GM12878 (cell line): ENCODE results near the gene CDC42SE2.
"Not testable (repeated sequence)": the region's sequence is repeated elsewhere in the genome, so short reads cannot be mapped to it uniquely, and the experiment has no call there.

ENCODE experiments used
- ASH2L ChIP-seq: fragments of 300-600, 200-600 bp; sonication (generic); IDR thresholded peaks from 2 replicates; pipeline ENCODE4 v1.6.1; 2017; ENCODE audit warnings: low read depth, mild to moderate bottlenecking, borderline replicate concordance
- CHD2 ChIP-seq: IDR thresholded peaks from 2 replicates; pipeline ENCODE4 v1.6.1; 2011; ENCODE audit warnings: low read depth, low read length, improper control_type of control experiment, borderline replicate concordance
- CREM ChIP-seq: IDR thresholded peaks from 2 replicates; pipeline ENCODE4 v1.6.1; 2014; ENCODE audit warnings: antibody characterized with exemption, low read depth
- CTCF ChIP-seq, 3 experiments: IDR thresholded peaks in 2 of 3; conservative IDR thresholded peaks in 1 of 3; 2 replicates each; pipeline ENCODE4 v1.5.1; 2011; ENCODE audit warnings: low read depth in 3 of 3, low read length in 3 of 3, mild to moderate bottlenecking in 3 of 3, control low read depth in 2 of 3, moderate library complexity in 2 of 3, inconsistent platforms in 1 of 3, mixed read lengths in 1 of 3; ENCODE audit not compliant: control insufficient read depth in 2 of 3, insufficient read depth in 1 of 3; ENCODE audit errors: extremely low read depth in 1 of 3
- FOXK2 ChIP-seq: fragments of 450-650 bp; IDR thresholded peaks from 2 replicates; pipeline ENCODE4 v1.6.1; 2017; ENCODE audit warnings: mild to moderate bottlenecking, moderate library complexity
- HDAC6 ChIP-seq: fragments of 200-600 bp; sonication (generic); IDR thresholded peaks from one replicate; pipeline ENCODE4 v1.8.0; 2017; ENCODE audit warnings: antibody characterized with exemption; ENCODE audit not compliant: unreplicated experiment
- POLR2A ChIP-seq: IDR thresholded peaks from 2 replicates; pipeline ENCODE4 v1.6.1; 2011; ENCODE audit warnings: low read depth, mild to moderate bottlenecking, low read length
- RCOR1 ChIP-seq: conservative IDR thresholded peaks from 2 replicates; pipeline ENCODE4 v1.6.1; 2012; ENCODE audit warnings: low read depth, low read length, improper control_type of control experiment
- REST ChIP-seq: IDR thresholded peaks from 2 replicates; pipeline ENCODE4 v1.6.1; 2012; ENCODE audit warnings: mild to moderate bottlenecking, low read depth, low read length
- SRF ChIP-seq, 2 experiments: IDR thresholded peaks; 2 replicates each; pipeline ENCODE4 v1.6.1; 2011; ENCODE audit warnings: low read depth in 2 of 2, low read length in 2 of 2, mild to moderate bottlenecking in 1 of 2, moderate library complexity in 1 of 2
- ZZZ3 ChIP-seq: IDR thresholded peaks from 2 replicates; pipeline ENCODE4 v1.6.1; 2011; ENCODE audit warnings: low read depth; ENCODE audit not compliant: control insufficient read depth, insufficient read length

DNA sequence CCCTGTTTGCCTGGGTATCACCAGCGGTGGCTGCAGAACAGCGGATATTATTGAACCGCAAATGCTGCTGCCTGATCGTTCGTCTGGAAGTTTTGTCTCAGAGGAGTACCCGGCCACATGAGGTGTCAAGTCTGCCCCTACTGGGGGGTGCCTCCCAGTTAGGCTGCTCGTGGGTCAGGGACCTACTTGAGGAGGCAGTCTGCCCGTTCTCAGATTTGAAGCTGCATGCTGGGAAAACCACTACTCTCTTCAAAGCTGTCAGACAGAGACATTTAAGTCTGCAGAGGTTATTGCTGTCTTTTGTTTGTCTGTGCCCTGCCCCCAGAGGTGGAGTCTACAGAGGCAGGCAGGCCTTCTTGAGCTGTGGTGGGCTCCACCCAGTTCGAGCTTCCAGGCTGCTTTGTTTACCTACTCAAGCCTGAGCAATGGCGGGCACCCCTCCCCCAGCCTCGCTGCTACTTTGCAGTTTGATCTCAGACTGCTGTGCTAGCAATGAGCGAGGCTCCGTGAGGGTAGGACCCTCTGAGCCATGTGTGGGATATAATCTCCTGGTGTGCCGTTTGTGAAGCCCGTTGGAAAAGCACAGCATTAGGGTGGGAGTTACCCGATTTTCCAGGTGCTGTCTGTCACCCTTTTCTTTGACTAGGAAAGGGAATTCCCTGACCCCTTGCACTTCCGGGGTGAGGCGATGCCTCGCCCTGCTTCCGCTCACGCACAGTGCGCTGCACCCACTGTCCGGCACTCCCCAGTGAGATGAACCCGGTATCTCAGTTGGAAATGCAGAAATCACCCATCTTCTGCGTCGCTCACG is 73.6 kb downstream of the CDC42SE2 start:
- TF ChIP-seq CHD2; CTCF (IDR thresholded peaks at IDR 0.05 in 2 of 3, conservative IDR thresholded peaks at IDR 0.05 in 1 of 3; ENCODE audit: control insufficient read depth in 2 of 3, extremely low read depth in 1 of 3, insufficient read depth in 1 of 3, low read depth in 3 of 3, low read length in 3 of 3); POLR2A; SRF (IDR thresholded peaks at IDR 0.05; ENCODE audit: low read depth in 2 of 2, low read length in 2 of 2); ASH2L; REST; FOXK2; RCOR1; CREM; HDAC6; ZZZ3: not testable (repeated sequence)
